HG03575 (cell line): ENCODE measurements around the gene NPEPPS.
"Not testable (repeated sequence)": the region's sequence is repeated elsewhere in the genome, so short reads cannot be mapped to it uniquely, and the experiment has no call there.

Experiments
- ATAC-seq: cut with Tn5 transposase; IDR thresholded peaks from one replicate; pipeline ENCODE4 v1.9.1; 2021; ENCODE audit not compliant: unreplicated experiment, insufficient number of reproducible peaks, low FRiP score; ENCODE audit errors: extremely low read depth

NPEPPS gene

DNA sequence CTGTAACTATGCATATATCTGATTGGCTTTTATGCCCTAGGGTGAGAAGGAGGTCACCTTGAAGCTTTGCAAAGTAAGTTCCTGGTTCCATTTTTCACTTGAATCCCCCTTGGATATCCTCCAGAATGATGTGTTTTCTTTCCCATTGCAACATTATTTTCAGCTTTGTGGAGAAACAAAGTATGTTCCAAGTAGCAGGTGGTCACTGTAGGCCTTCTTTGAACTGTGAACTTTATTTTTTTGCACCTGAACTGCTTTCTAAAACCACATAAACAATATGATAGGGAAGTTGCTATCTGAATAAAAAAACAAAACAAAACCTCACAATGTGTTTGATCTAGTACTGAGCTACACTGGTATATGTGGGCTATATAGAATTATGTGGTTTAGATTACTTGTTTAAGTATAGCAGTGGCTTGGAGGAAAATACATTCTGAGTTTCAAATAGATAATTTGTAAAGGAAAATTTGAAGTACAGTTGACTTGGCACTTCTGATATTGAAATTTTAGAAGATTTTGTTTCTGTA, 29.7 kb downstream of the NPEPPS start:
- ATAC-seq = not testable (repeated sequence)

DNA sequence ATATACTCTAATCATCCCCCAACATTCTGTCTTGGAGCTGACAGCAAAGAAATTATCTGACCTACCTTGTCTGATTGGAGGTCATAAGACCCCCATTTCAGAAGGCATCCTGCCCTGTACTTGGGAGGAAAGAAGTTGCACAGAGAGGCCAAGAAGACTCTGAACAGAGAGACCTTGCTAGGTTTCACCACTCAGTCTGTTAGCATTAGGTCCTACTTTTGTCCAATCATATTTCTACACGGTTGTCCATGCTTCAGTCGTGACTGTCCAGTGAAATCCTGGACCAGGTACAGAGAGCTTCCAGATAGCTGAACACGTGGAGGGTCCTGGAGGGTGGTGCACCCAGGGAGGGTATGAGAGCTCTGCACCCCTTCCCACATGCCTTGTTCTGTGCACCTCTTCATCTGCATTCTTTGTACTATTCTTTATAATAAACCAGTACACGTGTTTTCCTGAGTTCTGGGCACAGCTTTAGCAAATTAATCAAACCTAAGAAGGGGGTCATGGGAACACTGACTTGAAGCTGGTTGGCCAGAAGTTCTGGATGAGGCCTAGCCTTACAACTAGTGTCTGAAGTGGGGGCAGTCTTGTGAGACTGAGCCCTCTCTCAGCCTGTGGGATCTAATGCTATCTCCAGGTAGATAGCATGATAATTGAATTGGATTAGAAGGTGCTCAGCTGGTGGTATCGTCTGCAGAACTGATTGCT, 30.9 kb downstream of the NPEPPS start:
- ATAC-seq = not testable (repeated sequence)

DNA sequence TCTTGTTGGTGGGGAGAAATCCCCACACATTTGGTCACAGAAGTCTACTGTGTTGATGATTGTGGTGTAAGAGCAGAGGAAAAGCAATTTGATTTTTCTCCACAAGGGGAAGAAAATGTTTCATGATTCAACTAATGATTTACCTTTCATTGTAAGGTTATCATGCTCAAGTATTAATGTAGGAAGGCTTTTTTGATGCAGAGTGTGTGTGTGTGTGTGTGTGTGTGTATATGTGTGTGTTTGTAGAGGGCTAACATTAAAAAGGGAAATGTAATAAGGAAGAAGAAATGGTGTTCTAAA, 31.4 kb downstream of the NPEPPS start:
- not testable (repeated sequence) for ATAC-seq

DNA sequence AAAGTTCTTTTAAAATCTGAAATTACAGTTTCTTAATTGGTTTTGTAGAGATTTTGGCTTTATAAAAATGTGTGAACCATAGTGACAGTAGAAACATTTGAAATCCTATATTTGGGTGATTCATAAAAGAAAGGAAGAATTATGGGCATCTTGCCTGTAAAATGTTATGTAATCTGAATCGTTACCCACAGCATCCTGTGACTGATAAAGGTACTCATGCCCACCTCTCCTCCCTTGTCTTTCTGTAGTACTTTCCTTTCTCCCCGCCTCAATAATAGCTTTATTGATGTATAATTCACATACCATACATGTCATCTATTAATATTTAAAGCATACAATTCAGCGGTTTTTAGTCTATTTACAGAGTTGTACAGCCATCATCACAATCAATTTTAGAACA, 36.4 kb downstream of the NPEPPS start:
- ATAC-seq = not testable (repeated sequence)

DNA sequence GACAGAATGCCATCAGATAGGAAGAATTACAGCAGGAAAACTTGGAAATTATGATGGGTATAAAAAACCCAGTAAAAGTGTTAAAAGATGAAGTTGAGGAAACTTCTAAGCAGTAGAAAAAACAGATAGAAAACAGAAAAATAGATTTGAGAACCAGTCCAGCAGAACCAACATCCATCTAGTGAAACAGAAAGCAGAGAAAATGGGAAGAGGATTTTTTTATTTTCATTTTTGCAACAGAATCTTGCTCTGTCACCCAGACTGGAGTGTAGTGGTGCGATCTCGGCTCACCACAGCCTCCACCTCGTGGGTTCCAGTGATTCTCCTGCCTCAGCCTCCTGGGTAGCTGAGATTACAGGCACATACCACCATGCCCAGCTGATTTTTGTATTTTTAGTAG, 41.7 kb downstream of the NPEPPS start:
- ATAC-seq = not testable (repeated sequence)

DNA sequence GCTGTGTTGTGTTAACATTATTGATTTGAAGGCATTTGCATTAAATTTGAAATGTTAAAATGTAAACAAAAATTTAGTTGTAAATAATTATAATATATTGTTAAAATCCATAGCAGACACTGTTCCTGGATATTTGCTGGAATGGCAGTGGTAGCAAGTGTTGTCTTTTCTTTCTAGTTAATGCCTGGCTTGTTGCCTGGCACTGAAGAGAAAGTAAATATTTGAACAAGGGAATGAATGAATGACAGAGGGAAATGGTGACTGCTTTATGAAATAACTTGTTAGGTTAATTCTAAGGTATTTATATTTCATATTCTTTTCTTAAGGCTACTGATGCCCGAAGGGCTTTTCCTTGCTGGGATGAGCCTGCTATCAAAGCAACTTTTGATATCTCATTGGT, 51.5 kb downstream of the NPEPPS start:
- ATAC-seq = not testable (repeated sequence)

DNA sequence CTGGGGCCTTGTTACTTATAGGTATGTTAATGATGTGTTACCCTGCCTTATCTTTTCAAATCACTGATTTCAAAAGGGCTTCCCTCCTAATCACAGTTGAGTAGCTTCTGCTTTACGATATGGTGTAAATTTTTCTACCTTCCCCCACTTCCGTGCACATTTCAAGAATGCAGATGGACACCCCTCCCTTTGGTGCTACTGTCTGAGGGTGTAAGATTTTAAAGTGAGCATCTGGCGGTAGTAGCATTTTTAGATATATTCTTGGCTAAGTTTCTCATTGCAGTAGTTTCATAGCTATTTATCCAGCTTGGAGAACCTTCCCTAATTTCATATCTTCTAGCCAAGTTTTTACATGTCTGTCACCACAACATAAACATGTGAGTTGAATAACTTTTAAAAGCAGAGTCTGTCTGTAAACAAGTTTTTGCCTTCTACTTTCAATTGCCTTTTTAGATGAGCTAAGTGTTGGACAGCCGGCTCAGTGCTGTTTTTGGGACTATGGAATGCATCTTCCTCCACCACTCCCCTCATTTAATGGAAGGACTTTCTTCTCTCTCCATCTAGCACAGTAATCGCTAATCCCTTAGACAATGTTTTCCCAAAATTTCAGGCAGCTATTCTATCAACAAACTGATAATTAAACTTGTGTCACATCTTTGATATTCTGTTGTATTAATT, 55.6 kb downstream of the NPEPPS start:
- ATAC-seq = not testable (repeated sequence)

DNA sequence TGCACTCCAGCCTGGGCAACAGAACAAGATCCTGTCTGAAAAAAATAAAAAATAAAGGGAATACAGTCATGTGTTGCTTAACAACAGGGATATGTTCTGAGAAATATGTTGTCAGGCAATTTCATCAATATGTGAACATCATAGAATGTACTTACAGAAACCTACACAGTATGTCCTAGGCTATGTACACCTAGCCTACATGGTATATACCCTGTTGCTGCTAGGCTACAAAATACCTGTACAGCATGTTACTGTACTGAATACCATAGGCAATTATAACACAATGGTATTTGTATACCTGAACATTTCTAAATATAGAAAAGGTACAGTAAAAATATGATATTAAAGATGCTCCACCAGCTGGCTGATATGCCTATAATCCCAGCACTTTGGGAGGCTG, 62.6 kb downstream of the NPEPPS start:
- ATAC-seq = not testable (repeated sequence)

DNA sequence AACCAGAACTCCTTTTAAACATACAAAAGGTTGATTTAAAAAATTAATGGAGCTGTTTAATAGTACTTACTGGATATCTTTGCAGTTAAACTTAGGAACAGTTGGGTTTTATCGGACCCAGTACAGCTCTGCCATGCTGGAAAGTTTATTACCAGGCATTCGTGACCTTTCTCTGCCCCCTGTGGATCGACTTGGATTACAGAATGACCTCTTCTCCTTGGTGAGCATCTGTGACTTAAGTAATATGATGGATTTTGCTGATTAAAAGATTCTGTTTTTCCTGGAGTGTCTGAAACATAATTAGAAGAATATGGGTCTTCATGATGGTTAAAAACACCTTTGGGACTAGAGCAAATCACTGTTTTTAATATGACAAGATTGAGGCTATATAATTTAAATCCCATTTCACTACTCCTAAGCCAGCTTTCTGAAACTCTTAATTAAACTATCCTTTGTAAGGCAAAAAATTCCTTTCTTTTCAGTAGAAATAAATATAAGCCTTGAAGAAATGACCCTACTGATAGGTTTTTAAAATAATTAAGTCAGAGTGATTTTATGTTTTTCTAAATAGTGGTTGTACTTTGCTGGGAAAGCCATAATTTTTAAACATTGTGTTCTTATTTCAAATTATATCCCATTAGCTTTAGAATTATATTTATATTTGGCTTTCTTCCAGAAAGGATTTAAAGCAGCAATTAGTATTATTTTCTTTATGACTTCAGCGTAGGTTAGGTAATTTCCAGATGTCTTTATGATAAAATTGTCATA, 73.1 kb downstream of the NPEPPS start:
- ATAC-seq = no peak

DNA sequence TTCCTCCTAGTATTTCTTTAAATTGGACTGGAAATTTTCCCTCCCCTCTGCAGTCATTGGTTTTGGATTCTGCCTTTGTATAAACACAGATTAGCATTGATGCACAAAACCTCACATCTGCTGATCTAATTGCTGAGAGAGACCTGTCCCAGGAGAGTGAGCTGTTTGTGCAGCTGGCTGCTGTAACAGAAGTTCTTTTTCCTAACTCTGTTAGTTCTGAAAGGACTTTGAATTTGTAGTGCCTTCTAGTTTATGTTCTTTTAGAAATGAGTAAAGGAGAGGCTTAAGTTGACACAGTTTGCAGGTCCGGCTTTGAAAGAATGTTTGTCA, 73.7 kb downstream of the NPEPPS start:
- ATAC-seq = no peak

DNA sequence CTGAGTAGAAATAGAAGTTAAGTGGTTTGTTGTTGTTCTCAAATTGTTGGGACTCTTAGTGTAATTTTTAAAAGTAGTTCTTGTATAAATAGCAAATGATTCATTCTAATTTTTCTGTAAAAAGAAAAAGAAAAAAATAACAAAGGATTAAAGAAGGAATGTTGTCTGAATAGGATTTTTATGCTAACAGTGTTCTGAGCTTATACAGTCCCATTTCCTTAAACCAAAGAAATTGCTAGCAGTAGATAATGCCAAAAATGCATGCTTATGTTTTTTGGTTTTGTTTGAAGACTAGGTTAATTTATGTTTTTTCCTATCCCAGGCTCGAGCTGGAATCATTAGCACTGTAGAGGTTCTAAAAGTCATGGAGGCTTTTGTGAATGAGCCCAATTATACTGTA, 74.1 kb downstream of the NPEPPS start:
- no peak for ATAC-seq

DNA sequence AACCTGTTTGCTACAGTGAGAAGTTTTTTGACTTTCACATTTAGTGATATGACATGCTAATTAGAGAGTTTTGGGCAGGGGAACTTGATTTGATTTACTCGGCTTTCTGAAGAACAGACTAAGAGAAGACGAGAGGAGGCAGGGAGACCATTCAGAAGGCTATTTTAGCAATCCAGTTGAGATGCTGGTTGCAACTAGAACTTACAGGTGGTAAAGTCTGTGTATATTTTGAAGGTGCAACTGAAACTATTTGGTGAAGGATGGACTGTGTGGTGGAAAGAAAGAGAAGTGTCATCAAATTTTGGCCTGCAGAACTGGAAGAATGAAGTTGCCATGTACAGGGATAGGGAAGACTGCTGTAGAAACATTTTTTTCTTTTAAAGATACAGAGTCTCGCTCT, 76.6 kb downstream of the NPEPPS start:
- ATAC-seq = no peak

DNA sequence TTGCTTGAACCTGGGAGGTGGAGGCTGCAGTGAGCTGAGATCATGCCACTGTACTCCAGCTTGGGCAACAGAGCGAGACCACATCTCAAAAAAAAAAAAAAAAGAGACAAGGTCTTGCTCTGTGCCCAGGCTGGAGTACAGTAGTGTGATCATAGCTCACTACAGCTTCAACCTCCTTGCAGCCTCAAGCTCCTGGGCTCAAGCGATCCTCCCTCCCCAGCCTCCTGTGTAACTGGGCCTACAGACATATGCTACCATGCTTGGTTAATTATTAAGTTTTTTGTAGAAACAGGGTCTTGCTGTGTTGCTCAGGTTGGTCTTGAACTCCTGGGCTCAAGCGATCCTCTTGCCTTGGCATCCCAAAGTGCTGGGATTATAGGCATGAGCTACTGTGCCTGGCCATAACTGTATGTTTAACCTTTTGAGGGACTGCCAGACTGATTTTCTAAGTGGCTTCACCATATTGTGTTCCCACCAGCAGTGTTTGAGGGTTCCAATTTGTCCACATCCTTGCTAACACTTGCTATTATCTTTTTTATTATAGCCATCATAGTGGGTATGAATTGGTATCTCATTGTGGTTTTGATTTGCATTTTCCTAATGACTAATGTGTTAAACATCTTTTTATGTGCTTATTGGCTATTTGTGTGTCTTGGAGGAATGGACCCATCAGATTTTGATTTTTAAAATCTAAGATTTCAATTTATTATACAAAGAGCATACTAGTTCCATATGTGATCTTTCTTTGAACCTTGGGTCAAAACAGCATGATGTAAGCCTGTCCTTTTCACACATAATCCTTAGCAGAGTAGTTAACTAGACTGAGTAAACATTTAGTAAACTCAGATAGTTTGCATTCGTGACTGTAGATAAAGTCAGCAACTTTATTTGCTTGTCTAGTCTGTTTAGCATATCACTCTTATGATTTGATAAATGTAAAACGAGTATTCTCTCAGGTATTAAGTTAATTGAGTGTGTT, 80.8 kb downstream of the NPEPPS start:
- ATAC-seq = no peak

DNA sequence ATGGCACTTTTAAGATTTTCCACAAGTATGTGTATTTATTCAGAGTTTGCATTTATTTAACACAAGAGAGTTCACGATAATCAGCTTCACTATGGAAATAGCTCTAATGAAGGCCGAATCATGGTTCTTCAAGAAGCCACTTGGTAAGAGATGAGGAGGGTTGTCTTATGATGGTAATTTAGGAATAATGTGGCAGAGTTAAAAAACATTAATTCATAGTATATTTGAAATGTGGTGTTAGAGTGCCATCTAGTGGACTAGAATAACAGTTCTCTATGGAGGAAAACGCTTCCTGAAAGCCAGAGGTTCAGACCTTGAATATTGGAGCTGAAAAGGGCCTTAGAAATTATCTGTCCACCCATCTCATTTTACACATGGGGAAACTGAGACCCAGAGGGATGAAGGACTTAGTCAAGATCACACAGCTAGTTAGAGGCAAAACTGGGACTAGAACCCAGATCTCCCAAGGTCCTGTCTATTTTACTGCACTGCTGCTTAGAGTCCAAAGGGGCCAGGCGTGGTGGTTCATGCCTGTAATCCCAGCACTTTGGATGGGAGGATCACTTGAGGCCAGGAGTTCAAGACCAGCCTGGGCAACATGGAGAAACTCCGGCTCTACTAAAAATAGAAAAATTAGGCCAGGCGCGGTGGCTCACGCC, 85.0 kb downstream of the NPEPPS start:
- ATAC-seq = no peak

DNA sequence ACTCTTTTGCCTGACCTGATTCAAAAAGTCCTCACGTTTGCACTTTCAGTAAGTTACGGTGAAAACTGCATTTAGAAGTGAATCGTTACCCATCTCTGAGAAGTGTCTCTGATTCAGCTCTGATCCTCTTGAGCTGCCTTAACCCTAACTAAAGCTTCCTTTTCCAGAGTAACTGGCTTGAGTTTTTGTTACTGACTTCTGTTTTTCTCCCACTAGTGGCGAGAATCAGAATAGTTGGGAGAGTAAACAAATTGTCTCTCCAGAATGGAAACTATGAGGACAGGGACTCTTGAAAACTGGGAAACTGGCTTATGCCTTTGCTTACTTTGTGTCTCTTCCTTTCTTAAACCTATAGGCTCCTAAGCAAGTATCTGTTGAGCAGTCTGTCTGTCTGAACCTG, 87.5 kb downstream of the NPEPPS start:
- no peak for ATAC-seq

DNA sequence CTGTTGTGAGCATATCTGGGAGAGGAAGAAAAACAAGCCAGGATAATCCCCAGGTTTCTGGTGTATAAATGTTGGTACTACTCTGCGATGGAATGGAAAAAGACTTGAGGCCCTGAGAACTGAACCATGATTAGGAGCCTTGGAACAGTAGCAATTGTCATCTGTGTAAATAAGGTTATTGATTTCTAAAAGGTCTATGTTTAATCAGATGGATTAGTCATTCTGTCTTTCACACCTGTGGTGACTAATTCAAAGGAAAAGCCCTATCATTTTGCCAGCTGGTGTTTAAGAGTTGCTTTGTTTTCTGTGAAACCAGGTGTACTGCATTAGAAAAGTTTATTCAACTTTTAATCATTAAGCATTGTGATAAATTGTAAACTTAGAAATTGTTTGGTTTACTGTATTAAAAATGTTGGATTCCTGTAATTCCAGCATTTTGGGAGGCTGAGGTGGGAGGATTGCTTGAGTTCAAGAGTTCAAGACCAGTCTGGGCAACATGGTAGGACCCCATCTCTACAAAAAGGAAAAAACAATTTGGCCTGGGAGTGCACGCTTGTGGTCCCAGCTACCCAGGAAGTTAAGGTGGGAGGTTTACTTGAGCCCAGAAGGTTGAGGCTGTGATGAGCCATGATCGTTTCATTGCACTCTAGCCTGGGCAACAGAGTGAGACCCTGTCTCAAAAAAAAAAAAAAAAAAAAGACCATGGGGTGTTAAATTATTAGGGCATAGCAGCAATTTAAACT, 89.8 kb downstream of the NPEPPS start:
- no peak for ATAC-seq

DNA sequence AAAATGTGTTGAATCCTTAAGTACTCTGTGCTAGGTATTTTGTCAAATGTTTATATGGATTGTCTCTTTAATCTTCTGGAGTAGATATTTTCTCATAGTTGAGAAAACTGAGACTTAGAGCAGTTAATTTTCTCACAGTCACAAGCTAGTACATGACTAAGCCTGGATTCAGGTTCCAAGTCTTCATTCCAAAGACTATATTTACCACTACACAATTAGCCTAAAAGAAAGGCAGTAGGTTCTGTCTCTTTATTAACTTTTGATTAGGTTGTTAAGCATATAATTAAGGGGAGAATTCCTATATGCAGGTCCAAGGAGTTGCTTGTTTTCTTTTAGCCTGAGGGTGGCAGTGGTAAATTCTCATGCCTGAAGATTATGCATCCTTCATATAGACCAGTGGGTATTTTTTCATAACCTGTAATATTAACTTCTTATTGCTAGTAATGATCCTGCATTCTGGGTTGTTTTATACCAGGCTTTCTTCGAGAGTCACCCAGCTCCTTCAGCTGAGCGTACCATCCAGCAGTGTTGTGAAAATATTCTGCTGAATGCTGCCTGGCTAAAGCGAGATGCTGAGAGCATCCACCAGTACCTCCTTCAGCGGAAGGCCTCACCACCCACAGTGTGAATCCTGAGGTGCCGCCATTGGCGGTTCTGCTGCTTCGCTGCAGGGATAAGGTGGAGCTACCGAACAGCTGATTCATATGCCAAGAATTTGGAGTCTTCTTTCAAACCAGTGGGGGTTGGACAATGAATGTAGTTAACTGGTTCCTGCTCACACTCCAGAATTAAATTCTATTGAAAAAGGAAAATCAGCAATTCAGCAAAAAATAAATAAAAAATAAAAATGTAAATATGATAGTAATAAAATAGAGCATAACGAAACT, 90.6 kb downstream of the NPEPPS start:
- ATAC-seq = no peak
